ENCODE data around the gene PLCD3.

PLCD3 gene

DNA sequence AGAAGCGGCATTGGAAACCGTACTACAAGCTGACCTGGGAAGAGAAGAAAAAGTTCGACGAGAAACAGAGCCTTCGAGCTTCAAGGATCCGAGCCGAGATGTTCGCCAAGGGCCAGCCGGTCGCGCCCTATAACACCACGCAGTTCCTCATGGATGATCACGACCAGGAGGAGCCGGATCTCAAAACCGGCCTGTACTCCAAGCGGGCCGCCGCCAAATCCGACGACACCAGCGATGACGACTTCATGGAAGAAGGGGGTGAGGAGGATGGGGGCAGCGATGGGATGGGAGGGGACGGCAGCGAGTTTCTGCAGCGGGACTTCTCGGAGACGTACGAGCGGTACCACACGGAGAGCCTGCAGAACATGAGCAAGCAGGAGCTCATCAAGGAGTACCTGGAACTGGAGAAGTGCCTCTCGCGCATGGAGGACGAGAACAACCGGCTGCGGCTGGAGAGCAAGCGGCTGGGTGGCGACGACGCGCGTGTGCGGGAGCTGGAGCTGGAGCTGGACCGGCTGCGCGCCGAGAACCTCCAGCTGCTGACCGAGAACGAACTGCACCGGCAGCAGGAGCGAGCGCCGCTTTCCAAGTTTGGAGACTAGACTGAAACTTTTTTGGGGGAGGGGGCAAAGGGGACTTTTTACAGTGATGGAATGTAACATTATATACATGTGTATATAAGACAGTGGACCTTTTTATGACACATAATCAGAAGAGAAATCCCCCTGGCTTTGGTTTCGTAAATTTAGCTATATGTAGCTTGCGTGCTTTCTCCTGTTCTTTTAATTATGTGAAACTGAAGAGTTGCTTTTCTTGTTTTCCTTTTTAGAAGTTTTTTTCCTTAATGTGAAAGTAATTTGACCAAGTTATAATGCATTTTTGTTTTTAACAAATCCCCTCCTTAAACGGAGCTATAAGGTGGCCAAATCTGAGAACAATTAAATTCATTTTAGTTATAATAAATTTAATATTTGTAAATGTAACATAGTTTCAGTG lies 17.7 kb upstream of the PLCD3 start:
- no peak for DNase-seq (ENCODE audit: low read depth)

DNA sequence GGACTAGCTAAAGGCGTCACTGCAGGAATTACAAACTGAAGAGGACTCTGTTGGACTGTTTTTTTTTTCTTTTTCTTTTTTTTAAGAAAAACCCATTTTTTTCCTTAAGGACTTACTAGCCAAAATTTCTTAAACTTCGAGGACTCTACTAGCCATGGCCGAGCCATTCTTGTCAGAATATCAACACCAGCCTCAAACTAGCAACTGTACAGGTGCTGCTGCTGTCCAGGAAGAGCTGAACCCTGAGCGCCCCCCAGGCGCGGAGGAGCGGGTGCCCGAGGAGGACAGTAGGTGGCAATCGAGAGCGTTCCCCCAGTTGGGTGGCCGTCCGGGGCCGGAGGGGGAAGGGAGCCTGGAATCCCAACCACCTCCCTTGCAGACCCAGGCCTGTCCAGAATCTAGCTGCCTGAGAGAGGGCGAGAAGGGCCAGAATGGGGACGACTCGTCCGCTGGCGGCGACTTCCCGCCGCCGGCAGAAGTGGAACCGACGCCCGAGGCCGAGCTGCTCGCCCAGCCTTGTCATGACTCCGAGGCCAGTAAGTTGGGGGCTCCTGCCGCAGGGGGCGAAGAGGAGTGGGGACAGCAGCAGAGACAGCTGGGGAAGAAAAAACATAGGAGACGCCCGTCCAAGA lies 16.8 kb upstream of the PLCD3 start:
- DNase-seq (ENCODE audit: low read depth) = no peak

DNA sequence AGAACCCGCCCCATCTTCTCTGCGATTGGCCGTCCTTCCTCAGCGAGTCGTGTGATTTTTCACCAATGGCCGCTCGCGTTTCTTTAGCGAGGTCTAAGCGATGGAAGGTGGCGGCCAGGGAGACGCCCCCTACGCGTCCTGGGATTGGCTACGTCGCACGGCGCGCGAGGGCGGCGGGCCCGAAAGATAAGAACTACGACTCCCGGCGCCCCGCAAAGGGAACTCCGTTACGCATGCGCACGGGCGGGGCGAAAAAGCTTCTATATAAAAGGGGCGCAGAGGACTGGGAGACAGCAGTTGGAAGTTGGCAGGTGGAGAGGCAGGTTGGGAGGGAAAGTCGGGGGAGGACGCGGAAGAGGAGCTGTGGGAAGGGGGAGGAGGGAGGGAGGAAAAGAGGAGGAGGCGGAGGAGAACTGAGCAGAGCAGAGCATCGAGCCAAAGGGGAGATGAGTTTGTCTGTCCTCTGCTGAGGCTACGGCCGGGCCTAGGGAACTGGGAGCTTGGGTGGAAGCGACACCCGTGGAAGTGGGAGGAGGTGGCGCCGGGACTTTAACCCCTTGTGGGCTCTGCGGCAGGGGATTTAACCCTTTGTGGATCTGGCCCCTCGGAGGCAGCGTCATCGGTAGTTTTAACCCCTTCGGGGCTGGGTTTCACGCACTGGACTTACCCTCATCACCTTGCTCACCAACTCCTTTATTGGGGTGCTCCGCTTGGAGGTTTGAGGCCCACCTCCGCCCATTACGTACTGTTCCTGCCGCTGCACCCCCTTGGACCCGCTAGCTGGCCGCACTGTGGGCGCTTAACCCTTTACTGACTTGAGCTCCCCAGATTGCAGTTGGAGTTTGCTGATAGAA lies 16.1 kb upstream of the PLCD3 start, which contains the start of gene HEXIM1:
Gene HEXIM1 (plus strand): TSS at position 293 of the 854 bp plus-strand sequence. CDS start 716 bp downstream, outside the sequence.
- peak; percentile 98 for DNase-seq (ENCODE audit: low read depth)

DNA sequence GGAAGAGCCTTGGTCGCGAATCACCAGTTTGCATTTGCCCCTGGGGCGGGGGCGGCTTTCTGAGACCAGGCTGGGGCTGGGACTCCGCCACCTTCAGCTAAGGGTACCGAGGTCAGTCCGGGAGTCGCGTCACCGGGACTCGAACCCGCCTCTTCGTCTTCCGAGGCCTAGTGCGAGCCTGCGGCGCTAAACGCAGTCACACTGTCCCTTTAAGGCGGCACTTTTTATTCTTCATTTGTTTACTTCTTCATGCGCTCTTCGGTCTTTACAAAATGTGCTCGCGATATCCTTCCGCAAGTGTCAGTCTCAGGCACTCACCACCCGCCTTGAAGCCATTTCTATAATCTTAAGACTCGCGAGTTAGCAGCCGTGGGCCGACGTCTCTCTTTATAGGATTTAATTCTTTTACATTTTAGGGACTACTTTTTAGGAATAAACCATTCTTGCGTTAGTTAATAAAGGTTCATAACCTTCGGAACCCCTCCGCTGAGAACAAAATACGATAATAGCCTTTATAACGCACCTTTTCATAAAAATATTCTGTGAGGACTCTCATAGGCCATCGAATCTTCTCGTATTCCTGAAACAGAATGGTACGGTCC lies 15.4 kb upstream of the PLCD3 start:
- DNase-seq (ENCODE audit: low read depth) = peak; percentile 81

DNA sequence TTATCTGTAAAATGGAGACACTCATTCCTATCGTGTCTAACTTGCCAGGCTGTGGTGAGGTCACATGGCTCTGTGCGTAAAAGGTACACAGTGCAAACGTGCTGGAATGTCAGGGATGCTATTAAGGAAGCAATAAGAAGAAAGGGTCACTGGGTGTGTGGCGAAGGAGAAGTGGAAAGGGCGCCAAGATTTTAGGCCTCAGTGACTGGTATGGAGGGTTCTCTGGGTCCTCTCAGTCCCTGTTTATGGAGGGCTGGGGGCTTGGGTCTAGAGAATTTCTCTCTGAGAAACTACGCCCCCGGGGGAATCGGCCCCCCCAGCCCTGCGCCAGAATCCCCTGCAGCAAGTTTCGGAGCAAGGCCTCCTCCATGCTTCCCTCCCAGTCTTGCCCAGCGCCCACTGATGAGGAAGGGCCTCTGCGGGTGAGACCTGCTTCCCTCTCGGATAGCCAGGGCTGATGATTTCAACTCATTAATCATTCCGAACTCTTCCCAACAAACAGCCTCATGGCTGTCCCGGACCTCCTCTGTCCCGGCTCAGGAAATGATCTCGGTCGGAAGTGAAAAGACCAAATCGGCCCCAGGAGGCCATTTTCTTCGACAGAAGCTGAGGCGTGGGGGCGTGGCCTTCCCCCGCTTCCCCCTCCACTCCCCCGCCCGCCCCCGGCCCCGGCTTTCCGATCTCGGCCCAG lies 14.7 kb upstream of the PLCD3 start:
- peak; percentile 46 for DNase-seq (ENCODE audit: low read depth)

DNA sequence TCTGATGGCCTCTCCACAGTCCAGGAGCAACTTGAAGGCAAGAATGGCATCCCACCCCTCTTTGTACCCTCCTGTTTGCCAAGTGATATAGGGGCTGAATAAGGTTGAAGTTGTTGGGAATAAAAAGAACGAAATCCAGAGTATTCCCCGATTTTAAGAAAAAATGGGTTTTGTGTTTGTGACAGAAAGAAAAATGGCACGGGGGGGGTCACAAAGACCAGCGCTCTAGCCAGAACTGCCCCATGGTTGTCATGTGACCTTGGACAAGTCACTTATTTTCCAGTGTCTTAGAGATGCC lies 14.2 kb upstream of the PLCD3 start:
- DNase-seq (ENCODE audit: low read depth) = no peak

DNA sequence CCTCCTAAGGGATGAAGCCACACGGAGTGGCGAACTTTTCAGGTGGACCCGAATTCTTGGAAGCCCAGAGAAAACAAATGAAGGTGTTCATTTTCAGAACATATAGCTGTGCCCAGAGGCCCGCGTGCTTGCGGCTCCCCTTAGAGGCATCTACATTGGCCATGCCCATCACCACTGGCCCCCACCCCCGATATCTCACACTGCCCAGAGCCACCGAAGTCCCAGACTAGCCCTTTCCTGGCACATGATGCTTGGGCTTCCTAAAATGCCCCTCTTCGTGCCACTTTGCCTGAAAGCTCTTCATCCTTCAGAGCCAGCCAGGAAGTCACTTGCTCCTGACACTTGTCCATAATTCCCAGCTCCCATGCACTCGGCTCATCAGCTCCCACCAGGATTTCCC lies 13.9 kb upstream of the PLCD3 start:
- DNase-seq (ENCODE audit: low read depth) = no peak

DNA sequence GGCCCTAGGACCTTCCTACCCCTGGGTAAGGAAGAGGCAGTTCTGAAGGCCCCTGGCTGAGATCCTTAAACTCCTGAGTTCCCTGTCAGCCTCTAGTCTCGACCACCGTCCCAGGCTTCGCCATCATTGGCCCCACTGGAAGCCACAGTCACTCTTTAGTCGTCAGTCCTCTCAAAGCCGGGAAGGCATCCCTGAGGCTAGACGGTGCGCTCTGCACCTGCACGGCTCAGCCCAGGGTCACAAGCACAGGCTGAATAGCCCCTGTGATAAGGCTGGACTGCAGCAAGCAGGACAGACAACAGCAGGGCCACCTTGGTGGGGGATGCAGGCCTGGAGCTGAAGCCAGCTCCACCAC lies 12.7 kb upstream of the PLCD3 start:
- DNase-seq (ENCODE audit: low read depth) = no peak

DNA sequence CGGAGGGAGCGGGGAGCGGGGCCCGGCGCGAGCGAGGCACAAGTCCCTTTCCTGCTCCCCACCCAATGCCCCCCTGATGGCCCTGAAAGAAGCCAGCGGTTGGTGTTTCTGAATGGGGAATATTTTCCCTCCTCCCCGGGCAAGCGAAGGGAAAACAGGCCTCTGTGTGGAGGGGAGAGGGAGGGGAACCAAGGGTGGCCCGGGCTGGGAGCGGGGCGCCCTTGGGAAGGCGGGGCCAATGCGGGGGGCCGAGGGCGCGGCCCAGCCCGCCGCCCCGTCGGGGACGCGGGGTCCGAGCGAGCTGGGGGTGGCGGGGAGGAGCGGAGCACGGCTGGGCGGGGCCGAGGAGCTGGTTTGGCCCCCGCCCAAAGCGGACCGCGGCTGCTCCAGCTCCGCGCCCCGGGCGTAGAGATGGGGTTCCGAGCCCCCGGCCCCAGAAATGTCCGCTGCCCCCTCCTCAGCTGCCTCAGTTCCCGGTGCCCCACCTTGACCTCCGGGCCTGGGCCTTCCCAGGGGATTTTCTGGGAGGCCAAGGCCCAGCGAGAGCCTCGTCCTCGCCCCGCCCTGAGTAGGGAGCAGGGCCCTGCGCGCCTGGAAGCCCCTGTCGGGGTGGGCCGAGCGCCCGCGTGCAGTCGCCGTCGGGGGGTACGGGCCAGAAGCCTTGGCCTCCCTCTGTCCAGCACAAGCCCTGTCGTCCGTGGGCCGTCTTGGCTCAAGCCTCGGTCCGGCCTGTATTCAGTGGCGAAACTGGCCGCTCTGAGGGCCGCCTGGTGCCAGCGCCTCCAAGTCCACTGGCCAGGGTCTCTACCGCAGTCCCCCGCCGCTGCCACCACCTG lies 12.1 kb upstream of the PLCD3 start:
- DNase-seq (ENCODE audit: low read depth) = no peak

DNA sequence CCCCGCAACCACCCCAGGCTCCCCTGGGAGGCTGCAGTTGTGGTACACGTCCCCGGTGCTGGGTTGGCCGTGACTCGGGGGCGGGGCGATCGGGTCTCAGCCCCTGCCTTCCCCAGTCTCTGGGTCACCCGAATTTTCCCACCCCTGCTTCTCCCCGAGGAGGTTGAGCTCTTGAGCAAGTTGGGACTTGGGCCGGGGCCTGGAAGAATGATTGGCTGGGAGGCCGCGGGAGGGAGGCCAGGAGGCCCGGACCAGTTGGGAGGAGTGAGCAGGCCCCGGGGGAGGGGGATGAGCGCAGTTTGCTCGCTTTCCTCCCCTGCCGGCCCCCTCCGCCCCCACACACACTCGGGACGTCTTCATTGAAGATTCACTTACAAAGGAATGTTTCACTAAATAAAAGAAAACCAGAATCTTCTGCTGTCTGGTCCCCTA lies 11.5 kb upstream of the PLCD3 start:
- no peak for DNase-seq (ENCODE audit: low read depth)

DNA sequence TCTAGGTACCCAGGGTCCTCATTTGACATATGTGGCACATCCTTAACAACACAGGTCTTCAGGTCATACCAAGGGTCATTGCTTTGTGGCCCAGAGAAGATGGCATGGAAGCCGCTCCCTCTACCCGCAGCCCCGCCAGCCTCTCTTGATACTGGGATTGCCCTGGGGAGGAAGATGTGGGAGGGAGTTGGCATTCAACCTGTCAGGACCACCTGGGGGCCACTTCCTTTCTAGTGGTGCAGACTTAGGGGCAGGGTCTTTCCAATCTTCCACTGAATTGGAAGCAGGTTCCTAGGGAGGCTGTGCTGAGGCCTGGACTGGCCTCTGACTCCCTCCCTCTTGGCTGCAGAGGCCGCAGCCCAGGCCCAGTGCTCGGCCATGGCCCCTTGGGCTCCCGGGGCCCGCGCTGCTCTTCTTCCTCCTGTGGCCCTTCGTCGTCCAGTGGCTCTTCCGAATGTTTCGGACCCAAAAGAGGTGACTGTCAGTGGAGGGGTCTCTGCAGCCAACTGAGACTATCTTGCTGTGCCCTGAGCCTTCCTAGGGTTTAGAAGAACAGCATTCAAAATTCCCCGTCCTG lies 10.9 kb upstream of the PLCD3 start:
- no peak for DNase-seq (ENCODE audit: low read depth)

DNA sequence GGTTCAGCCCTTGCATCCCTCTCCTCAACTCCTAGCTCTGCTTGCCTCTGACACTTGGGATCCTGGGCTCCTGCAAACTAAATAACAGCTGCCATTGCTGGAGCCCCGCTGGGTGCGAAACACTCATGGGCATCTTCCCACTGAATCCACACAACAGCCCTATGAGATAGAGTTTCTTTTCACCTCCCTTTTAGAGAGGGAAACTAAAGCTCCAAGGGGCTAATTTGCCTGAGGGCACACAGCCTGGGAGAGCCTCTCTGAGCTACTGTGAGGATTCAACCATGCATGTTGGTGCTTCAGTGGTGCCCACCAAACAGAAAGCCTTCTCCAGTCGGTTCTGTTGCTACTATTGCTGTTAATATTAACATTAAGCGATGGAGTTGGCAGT lies 7.2 kb upstream of the PLCD3 start:
- no peak for DNase-seq (ENCODE audit: low read depth)

DNA sequence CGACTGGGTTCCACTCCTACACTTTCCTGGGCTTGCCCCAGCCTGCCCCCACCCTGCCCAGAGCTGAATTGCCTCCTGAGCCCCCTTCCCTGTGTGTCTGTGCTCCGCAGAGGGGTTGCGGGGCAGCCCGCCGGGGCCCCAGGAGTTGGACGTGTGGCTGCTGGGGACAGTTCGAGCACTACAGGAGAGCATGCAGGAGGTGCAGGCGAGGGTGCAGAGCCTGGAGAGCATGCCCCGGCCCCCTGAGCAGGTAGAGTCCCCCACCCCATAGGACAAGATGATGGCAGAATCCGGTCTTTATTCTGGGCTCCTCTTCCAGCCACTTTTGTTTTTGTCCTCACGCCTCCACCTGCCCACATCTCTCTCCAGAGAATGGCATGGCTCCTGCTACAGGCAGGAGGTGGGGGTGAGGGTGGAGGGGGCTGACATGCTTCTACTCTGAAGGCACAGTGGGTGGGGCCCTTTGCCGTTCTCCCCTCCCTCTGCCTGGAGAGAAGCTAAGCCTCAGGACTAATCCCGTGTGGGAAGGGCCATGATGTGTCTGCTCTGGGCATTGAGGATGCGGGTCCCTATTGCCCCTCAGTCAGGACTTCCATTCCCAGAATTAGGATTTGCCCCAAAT lies 6.7 kb upstream of the PLCD3 start:
- no peak for DNase-seq (ENCODE audit: low read depth)

DNA sequence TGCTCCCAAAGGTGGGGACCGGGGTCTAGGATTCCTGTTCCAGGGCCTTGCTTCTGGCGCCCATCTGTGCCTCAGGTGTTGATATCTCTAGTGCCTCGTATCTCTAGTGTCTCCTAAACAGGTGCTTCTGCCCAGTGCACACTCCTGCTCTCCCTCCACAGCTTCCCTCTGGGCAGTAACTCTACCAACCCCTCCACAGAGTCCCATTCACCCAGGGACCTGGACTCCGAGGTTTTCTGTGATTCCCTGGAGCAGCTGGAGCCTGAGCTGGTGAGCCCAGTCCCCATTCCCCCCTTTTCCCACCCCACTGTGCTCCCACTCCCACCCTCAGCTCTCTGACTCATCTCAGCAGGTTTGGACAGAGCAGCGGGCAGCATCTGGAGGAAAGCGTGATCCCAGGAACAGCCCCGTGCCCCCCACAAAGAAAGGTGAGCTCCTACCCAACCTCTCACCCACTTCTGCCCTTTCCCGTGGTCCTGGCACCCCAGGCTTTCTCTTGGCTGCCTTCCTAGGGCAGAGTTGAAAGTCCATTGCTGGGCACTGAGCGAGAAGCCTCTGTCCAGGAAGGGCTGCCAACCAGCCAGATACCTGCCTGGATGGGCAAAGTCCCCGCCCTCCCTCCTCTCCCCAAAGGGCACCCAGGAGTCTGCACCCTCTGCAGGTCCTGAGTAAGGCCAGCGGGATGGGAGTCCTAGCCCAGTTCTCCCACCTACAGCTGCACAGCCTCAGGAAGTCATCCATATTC lies 5.4 kb upstream of the PLCD3 start:
- DNase-seq (ENCODE audit: low read depth) = no peak

DNA sequence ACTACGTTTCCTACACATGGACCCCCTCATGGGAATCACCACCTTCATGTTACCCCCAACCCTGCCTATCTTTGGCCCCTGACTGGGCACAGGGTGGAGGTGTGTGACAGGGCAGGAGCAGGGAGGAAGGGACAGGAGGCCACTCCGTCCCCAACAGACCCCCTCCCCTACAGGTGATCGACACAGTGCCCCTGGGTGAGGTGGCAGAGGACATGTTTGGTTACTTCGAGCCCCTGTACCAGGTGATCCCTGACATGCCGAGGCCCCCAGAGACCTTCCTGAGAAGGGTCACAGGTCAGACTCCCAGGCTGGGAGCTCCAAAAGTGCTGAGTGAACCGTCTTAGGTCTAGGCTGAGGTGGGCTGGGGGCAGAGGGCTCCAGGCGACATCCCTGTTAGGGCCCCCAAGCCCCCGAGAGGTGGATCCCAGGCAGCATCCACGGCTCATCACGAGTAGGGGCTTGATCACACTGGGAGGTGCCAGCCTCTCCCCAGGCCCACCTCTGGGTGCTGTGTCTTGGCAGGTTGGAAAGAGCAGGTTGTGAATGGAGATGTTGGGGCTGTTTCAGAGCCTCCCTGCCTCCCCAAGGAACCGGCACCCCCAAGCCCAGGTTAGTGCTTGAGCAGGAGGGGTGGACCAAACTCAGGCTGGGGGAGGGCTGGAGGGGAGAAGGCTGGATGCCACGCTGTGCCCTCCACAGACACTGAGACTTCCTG lies 4.7 kb upstream of the PLCD3 start:
- no peak for DNase-seq (ENCODE audit: low read depth)

DNA sequence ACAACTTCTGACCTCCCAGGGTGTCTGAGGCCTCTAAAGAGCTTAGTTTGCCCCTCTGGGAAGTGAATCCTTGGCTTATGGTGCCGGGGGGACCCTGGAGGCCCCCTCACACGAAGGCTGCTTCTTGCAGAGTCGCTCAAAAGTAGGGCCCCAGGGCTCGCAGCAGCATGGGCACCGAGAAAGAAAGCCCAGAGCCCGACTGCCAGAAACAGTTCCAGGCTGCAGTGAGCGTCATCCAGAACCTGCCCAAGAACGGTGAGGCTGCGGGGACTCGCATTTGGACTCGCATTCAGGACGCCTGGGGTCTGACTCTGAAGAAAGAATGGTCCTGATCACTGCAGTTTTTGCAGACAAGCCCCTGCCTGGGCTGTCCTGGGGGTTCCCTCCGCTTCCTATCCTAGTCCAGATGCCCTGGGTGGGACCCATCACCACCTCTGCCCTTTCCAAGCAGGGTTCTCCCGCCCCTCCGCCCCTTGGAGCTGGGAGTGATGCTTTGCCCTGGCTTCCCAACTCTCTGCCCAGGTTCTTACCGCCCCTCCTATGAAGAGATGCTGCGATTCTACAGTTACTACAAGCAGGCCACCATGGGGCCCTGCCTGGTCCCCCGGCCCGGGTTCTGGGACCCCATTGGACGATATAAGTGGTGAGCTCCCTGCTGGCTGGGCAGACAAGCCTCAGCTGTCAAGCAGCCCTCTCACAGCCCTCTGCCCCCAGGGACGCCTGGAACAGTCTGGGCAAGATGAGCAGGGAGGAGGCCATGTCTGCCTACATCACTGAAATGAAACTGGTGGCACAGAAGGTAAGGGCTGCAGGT lies 3.9 kb upstream of the PLCD3 start:
- DNase-seq (ENCODE audit: low read depth) = no peak

DNA sequence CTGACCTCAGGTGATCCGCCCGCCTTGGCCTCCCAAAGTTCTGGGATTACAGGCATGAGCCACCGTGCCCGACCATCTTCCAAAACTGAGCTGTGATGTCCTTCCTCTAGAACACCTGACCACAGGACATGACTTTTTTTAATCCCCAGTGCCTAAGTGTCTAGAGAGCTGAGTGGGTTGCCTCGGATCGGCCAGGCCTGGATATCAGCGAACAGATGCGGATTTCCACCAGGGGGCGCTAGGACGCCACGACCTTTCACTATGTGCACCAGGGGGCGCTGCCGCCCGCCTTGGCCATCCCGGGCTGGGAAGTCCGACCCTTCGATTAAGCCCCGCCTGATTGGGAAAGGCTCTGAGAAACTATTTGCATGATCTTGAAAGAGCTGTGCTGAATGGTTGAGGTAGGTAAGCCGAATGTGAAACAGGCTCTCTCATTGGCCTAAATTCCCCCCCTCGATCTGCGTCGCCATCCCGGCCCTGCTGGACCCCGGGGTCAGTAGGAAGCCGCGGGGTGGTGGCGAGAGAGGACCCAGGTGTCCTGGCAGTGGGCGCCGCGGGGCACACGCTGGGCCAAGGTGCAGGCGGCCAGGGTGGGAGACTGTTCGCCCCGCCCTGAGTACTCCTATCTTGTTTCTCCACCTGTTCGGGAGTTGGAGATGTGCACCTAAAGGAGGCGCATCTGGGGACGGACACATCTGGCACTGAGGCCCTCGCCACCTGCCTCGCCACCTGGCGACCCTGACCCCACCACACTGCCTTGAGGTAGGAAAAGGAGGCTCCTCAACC lies 3.1 kb upstream of the PLCD3 start, which contains the start of gene ACBD4:
Gene ACBD4 (plus strand): TSS at position 496 of the 786 bp plus-strand sequence. CDS start 458 bp downstream, outside the sequence.
- DNase-seq (ENCODE audit: low read depth) = peak; percentile 90
